ENCODE data around the gene STAT3. TPM values are rescaled to one million over a fixed set of nuclear protein-coding genes. Genes with fewer than 3 reads are reported as not detected.
A peak's percentile ranks its signal among the peaks of the same experiment; 100 is the strongest.

The STAT3 gene
- polyA plus RNA-seq, 1 of the 3 experiments (the other 2 are of a cell fraction) = 35.7 TPM

GRCh38 chr17:42346481-42346880 lies 41.8 kb downstream of the STAT3 start:
- peaks cover 52% of the 10 kb centered on the region for H4K20me1 ChIP-seq (ENCODE audit: insufficient read depth)
- H3K4me1 ChIP-seq (ENCODE audit: control insufficient read depth in 1 of 2, insufficient read depth in 2 of 2, low read depth in 1 of 2, low read length in 1 of 2) = peaks cover 3 to 10% of the 10 kb centered on the region in 2 experiments; a peak in 2 of 4 replicates
- WGBS (ENCODE audit: low lambda C conversion rate) = 93% methylated on average over 8 of the region's 8 CpGs
- H3K79me2 ChIP-seq (ENCODE audit: insufficient read depth) = peaks cover 48% of the 10 kb centered on the region
- H3K4me2 ChIP-seq = no peak overlapping the region
- peaks cover 25% of the 10 kb centered on the region for H3F3A ChIP-seq (replicated peaks; ENCODE audit: insufficient read depth)
- ChIA-PET CTCF (no interaction called here), POLR2A (no interaction called here)
- H3K9me3 ChIP-seq = no peaks in the 10 kb centered on the region
- H3K27me3 ChIP-seq (ENCODE audit: insufficient read depth) = no peaks in the 10 kb centered on the region
- no peak for TF ChIP-seq TEAD4 (IDR thresholded peaks at IDR 0.05; ENCODE audit: borderline replicate concordance, insufficient read depth)
- no peak for TF ChIP-seq ZBTB33 (IDR thresholded peaks at IDR 0.05; ENCODE audit: borderline replicate concordance, low read depth)
- no peak overlapping the region for H3K4me3 ChIP-seq (ENCODE audit: low read depth in 2 of 2, low read length in 1 of 2)
- H3K27ac ChIP-seq (ENCODE audit: low read depth in 2 of 2, low read length in 1 of 2) = peak overlapping the region in 1 of 2 experiments; percentile 86; a peak in 2 of 4 replicates
- H3K36me3 ChIP-seq (replicated peaks in 1 of 2; ENCODE audit: control insufficient read depth in 1 of 2, insufficient read depth in 2 of 2, low read length in 1 of 2) = peaks cover 15 to 32% of the 10 kb centered on the region in 2 experiments
- H3K9ac ChIP-seq = no peak overlapping the region
- no peak overlapping the region for H2AFZ ChIP-seq (ENCODE audit: low read depth)
- DNase-seq = no peak
- no peaks in the 10 kb centered on the region for H3K9me2 ChIP-seq

- Histone ChIP-seq H4K20me1 (ENCODE audit: insufficient read depth) (peaks cover 46% of the 10 kb centered on the region), H3K79me2 (ENCODE audit: insufficient read depth) (peaks cover 43% of the 10 kb centered on the region), H3K9ac (no peak overlapping the region), H3K4me1 (ENCODE audit: control insufficient read depth in 1 of 2, insufficient read depth in 2 of 2, low read depth in 1 of 2, low read length in 1 of 2) (peaks cover 3 to 10% of the 10 kb centered on the region in 2 experiments; a peak in 2 of 4 replicates), H3K9me2 (no peaks in the 10 kb centered on the region), H3K27ac (ENCODE audit: low read depth in 2 of 2, low read length in 1 of 2) (no peak overlapping the region), H3K27me3 (ENCODE audit: insufficient read depth) (no peaks in the 10 kb centered on the region), H3K4me3 (ENCODE audit: low read depth in 2 of 2, low read length in 1 of 2) (no peak overlapping the region), H3K36me3 (replicated peaks in 1 of 2; ENCODE audit: control insufficient read depth in 1 of 2, insufficient read depth in 2 of 2, low read length in 1 of 2) (peaks cover 23 to 32% of the 10 kb centered on the region in 2 experiments), H2AFZ (ENCODE audit: low read depth) (no peak overlapping the region), H3K4me2 (no peak overlapping the region), H3F3A (replicated peaks; ENCODE audit: insufficient read depth) (peaks cover 25% of the 10 kb centered on the region), H3K9me3 (no peaks in the 10 kb centered on the region)
- POLR2A ChIA-PET = no interaction called here
- DNase-seq = no peak
- CTCF ChIA-PET = no interaction called here
- 93% methylated on average over 13 of the region's 13 CpGs for WGBS (ENCODE audit: low lambda C conversion rate)
- TF ChIP-seq POLR2AphosphoS5 (IDR thresholded peaks at IDR 0.05; ENCODE audit: low read depth, low read length) (no peak), USF1 (IDR thresholded peaks at IDR 0.05; ENCODE audit: borderline replicate concordance, low read depth) (no peak), NRF1 (IDR thresholded peaks at IDR 0.05; ENCODE audit: low read depth, low read length) (no peak), MAX (IDR thresholded peaks at IDR 0.05; ENCODE audit: low read depth) (no peak), ZBTB33 (IDR thresholded peaks at IDR 0.05; ENCODE audit: borderline replicate concordance, low read depth) (no peak), GATA2 (CRISPR knock-in tag; IDR thresholded peaks at IDR 0.05) (no peak), CHD2 (IDR thresholded peaks at IDR 0.05; ENCODE audit: low read length, partially characterized antibody) (no peak), TCF12 (IDR thresholded peaks at IDR 0.05) (no peak), SMC3 (IDR thresholded peaks at IDR 0.05; ENCODE audit: low read depth, low read length) (no peak), RFX5 (IDR thresholded peaks at IDR 0.05; ENCODE audit: low read length) (no peak), TEAD4 (IDR thresholded peaks at IDR 0.05; ENCODE audit: borderline replicate concordance, insufficient read depth) (no peak), ELF1 (IDR thresholded peaks at IDR 0.05) (no peak), FOSL2 (IDR thresholded peaks at IDR 0.05; ENCODE audit: borderline replicate concordance, low read depth) (no peak), CTCF (IDR thresholded peaks at IDR 0.05) (no peak)
- TF ChIP-seq, protein P1, sequence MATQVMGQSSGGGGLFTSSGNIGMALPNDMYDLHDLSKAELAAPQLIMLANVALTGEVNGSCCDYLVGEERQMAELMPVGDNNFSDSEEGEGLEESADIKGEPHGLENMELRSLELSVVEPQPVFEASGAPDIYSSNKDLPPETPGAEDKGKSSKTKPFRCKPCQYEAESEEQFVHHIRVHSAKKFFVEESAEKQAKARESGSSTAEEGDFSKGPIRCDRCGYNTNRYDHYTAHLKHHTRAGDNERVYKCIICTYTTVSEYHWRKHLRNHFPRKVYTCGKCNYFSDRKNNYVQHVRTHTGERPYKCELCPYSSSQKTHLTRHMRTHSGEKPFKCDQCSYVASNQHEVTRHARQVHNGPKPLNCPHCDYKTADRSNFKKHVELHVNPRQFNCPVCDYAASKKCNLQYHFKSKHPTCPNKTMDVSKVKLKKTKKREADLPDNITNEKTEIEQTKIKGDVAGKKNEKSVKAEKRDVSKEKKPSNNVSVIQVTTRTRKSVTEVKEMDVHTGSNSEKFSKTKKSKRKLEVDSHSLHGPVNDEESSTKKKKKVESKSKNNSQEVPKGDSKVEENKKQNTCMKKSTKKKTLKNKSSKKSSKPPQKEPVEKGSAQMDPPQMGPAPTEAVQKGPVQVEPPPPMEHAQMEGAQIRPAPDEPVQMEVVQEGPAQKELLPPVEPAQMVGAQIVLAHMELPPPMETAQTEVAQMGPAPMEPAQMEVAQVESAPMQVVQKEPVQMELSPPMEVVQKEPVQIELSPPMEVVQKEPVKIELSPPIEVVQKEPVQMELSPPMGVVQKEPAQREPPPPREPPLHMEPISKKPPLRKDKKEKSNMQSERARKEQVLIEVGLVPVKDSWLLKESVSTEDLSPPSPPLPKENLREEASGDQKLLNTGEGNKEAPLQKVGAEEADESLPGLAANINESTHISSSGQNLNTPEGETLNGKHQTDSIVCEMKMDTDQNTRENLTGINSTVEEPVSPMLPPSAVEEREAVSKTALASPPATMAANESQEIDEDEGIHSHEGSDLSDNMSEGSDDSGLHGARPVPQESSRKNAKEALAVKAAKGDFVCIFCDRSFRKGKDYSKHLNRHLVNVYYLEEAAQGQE (IDR thresholded peaks at IDR 0.05; ENCODE audit: low read depth, low read length) = no peak
Observed at GRCh38 chr17:42345396-42346073, 42.7 kb downstream of the STAT3 start.
